ENCODE results near the gene SLC35G3.
"Not testable (repeated sequence)": the region's sequence is repeated elsewhere in the genome, so short reads cannot be mapped to it uniquely, and the experiment has no call there.

SLC35G3 gene

DNA sequence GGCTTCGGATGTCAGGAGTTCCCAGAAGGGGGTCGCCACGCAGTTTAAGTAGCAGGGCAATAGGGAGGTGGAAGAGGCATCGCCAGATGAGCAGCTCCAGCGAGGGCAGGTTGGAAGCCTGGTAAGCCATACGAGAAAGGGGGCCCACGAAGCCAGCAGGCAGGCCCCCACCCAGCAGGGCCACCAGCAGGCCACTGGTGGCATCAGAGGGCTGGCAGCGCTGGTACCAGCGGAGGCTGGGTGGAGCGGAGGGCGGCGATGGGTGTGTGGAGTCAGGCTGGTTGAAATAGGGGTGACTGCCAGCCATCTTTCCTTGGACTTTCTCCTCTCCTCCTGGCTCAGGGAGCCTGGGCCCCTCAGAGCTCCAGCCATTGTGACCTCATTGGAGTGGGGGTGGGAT lies at the start of gene SLC35G3:
Gene SLC35G3, minus strand, starts transcription at position 393 of the 400 bp plus-strand sequence. Its CDS starts 86 bp downstream, at position 307.
- DNase-seq (ENCODE audit: low read depth); H3K4me3 ChIP-seq (ENCODE audit: low read length): not testable (repeated sequence)

DNA sequence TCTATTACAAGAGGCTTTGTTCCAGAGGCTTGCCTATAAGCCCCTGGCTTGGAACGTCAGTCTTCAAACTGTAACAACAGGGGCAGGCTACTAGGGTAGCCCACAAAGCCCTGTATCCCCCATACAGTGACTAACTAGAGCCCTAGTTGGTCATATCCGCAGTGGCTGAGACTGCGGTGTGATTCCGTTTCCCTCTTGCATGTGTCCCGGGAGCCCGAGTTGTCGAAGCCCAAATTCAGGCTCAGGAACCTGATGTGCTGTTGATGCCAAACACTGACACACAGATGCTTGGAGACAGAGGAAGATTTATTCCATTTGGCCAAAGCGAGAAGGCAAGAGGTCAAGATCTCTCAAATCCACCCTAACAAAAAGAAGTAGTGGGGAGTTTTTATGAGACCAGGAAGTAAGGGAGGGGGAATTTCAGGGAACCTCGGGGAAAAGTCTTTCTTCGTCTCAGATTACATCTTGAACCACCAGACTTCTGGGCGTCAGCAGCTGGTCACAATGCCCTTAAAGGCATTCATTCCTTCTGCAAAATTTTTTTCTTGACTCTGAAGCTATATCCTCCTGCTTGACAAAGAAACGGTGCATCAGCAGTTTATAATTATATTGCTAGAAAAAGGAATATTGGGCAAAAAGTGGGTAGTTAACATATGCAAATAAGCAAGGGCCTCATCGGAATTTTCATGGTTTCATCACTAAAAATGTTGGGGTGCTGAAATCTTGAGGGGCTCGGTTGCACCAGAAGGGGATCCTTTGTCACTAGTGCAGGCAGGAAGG lies 49.6 kb upstream of the SLC35G3 start:
- H3K4me3 ChIP-seq (ENCODE audit: low read length): peak overlapping the region; percentile 93
- DNase-seq (ENCODE audit: low read depth): peak; percentile 72
- TF ChIP-seq, protein P1, sequence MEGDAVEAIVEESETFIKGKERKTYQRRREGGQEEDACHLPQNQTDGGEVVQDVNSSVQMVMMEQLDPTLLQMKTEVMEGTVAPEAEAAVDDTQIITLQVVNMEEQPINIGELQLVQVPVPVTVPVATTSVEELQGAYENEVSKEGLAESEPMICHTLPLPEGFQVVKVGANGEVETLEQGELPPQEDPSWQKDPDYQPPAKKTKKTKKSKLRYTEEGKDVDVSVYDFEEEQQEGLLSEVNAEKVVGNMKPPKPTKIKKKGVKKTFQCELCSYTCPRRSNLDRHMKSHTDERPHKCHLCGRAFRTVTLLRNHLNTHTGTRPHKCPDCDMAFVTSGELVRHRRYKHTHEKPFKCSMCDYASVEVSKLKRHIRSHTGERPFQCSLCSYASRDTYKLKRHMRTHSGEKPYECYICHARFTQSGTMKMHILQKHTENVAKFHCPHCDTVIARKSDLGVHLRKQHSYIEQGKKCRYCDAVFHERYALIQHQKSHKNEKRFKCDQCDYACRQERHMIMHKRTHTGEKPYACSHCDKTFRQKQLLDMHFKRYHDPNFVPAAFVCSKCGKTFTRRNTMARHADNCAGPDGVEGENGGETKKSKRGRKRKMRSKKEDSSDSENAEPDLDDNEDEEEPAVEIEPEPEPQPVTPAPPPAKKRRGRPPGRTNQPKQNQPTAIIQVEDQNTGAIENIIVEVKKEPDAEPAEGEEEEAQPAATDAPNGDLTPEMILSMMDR (conservative IDR thresholded peaks at IDR 0.05; ENCODE audit: low read length): no peak

DNA sequence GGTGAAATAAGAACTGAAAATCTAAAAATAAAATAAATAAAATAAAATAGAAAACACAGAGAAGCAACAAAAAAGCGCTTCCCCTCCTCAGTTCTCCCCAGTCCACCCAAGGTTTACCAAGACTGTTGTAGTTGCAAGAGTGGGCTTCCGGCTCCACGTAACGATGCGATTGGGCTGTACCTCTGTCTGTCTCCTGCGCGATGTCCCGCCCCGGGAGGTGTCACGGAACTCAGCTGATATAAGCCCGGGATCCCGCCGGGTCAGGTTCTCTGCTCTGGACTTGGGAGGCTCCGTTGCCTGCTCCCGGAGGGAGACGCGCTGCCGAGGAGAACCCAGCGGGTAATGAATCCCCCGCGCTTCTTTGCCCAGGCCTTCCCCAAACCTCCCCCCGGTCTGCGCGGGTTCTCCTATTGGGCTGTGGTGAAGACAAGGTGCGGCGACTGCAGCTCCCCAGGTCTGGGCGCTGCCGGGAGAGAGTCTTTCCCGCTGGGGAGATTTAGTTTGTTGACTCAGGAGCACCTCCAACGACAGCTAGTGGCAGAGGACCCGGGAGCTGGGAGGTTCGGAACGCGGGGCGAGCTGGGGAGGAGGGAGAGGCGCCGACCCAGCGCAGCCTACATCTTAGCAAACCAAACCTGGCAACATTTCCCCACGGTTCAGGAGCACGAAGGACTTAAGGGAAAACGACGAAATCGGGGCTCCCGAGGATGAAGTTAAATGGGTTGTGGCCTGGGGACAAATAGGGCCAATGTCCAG lies 48.8 kb upstream of the SLC35G3 start, which contains the start of gene SLFN5:
Gene SLFN5, plus strand, starts transcription at position 268 of the 756 bp plus-strand sequence. CDS start 15,619 bp downstream, outside the sequence.
- H3K4me3 ChIP-seq (ENCODE audit: low read length): peak within 1 kb of the TSS; percentile 93
- peak; percentile 92 for DNase-seq (ENCODE audit: low read depth)
- TF ChIP-seq, protein P1 (conservative IDR thresholded peaks at IDR 0.05; ENCODE audit: low read length): no peak

DNA sequence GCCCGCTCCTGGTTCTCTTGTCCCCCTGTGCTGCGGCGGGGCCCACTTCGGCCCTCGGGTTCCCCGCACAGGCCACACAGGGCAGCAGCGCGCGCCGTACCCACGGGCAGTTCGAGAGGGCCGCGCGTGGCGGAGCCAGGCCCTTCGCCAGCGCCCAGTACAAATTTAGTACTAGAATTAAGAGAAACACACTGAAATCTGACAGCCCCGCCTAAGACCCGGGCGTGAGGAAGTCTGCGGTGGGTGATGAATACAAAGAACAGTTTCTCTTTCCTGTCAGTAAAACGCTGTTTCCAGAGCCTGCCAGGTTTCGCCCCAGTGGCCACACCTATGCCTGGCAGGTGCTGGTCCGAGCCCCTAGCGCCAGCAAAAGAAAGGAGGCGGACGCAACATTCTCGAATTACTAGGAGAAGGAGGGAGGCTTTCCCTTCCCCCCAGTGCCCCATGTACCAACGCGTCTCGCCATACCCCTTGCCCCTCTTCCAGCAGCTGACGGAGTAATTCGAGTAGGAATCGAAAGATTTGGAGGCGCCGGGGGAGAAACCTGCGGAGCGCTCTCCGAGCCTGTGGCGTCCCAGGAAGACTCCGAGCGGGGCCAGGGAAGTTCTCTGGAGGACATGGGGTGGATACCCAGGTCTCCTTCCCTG lies 48.1 kb upstream of the SLC35G3 start:
- peak; percentile 46 for DNase-seq (ENCODE audit: low read depth)
- peak overlapping the region; percentile 93 for H3K4me3 ChIP-seq (ENCODE audit: low read length)
- TF ChIP-seq, protein P1 (conservative IDR thresholded peaks at IDR 0.05; ENCODE audit: low read length): no peak; the same call in 1 of the 2 replicates

DNA sequence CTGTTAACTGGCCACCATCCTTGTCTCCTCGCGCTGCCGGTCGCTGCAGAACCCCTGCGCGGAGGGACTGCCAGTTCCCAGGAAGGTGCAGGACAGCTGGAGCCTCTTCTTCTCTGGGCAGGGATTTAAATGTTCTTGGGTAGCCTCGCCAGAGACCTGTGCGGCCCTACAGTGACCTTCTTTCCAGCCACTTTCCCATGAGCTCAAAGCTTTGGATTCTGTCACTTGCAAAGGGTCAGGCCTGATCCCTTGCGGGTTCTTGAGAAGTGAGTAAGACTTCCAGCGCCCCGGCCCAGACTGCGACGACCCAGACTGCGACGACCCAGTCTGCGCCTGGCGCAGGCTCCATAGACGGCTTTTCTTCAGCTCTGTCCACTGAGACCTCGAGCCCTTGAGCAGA lies 47.3 kb upstream of the SLC35G3 start:
- no peak for DNase-seq (ENCODE audit: low read depth)
- TF ChIP-seq, protein P1 (conservative IDR thresholded peaks at IDR 0.05; ENCODE audit: low read length): no peak
- H3K4me3 ChIP-seq (ENCODE audit: low read length): peak overlapping the region; percentile 93

DNA sequence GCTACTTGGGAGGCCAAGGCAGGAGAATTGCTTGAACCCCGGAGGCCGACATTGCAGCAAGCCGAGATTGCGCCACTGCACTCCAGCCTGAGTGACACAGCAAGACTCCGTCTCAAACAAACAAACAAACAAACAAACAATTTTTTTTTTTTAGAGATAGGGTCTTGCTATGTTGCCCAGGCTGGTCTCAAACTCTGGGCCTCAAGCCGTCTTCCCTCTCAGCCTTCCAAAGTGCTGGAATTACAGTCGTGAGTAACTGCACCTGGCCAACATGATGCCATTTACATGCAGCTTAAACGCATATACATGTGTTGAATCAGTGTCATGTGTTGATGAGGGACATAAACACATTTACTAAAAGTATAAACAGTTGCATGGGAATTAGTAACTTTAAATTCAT lies 46.7 kb upstream of the SLC35G3 start:
- TF ChIP-seq, protein P1 (conservative IDR thresholded peaks at IDR 0.05; ENCODE audit: low read length): no peak
- H3K4me3 ChIP-seq (ENCODE audit: low read length): no peak overlapping the region
- DNase-seq (ENCODE audit: low read depth): no peak

DNA sequence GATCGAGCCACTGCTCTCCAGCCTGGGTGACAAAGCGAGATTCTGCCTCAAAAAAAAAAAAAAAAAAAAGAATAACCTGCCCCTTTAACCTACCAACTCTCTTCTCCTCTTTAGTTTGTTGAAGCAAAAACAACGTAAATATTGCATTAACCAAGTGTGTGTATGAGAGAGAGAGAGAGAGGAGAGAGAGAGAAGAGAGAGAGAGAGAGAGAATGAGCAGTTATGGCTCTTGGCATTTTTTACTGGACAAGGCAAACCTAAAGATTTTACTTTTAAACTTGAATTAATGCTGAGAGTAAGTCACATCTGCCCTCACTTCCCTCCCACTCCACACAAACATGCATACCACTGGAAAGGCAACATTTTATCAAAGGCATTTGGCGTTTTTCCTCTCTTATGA lies 45.6 kb upstream of the SLC35G3 start:
- DNase-seq (ENCODE audit: low read depth): peak; percentile 39
- TF ChIP-seq, protein P1 (conservative IDR thresholded peaks at IDR 0.05; ENCODE audit: low read length): no peak
- H3K4me3 ChIP-seq (ENCODE audit: low read length): no peak overlapping the region
